ENCODE measurements around the gene ME2. TPM values are rescaled to one million over a fixed set of nuclear protein-coding genes. Genes with fewer than 3 reads are reported as not detected.
A peak's percentile ranks its signal among the peaks of the same experiment; 100 is the strongest.
"Not testable (repeated sequence)": the region's sequence is repeated elsewhere in the genome, so short reads cannot be mapped to it uniquely, and the experiment has no call there.

ME2 gene
- total RNA-seq, 1 donor from 2014 or later = 119 TPM

GRCh38 chr18:50955253-50955652, 76.3 kb downstream of the ME2 start:
- ATAC-seq (no peak), DNase-seq (no peak)
- intact Hi-C loops (cut with micrococcal nuclease) = no loop called here

GRCh38 chr18:50956116-50956515, 77.2 kb downstream of the ME2 start:
- DNase-seq (no peak), ATAC-seq (no peak)
- intact Hi-C loops (cut with micrococcal nuclease) = no loop called here

- DNase-seq = no peak
- intact Hi-C loops (cut with micrococcal nuclease) = no loop called here
- no peak for ATAC-seq
Measured at GRCh38 chr18:50961974-50962373, 83.1 kb downstream of the ME2 start.

GRCh38 chr18:50967714-50968661, 89.1 kb downstream of the ME2 start, which contains the start of gene ELAC1:
ELAC1 (plus strand) TSS chr18:50968040; CDS start chr18:50974405, 6,365 bp downstream.
- intact Hi-C loops (cut with micrococcal nuclease) = no loop called here
- ATAC-seq = peak; percentile 99
- DNase-seq = peak; percentile 91

GRCh38 chr18:50969448-50969847, 90.5 kb downstream of the ME2 start:
- intact Hi-C loops (cut with micrococcal nuclease) = no loop called here
- DNase-seq (no peak), ATAC-seq (no peak)

- intact Hi-C loops (cut with micrococcal nuclease) = loop anchor here (10.0 kb wide), 1 partner anchor 55 kb away; no protein-coding TSS in a partner anchor
- peak; percentile 67 for DNase-seq
Measured at GRCh38 chr18:50970006-50970405, 91.1 kb downstream of the ME2 start.

GRCh38 chr18:50972404-50972803, 93.5 kb downstream of the ME2 start:
- DNase-seq = not testable (repeated sequence)
- intact Hi-C loops (cut with micrococcal nuclease) = loop anchor here (10.0 kb wide), 1 partner anchor 52 kb away; no protein-coding TSS in a partner anchor

More at GRCh38 chr18:50970006-50970405, 91.1 kb downstream of the ME2 start:
- peak; percentile 43 for ATAC-seq

GRCh38 chr18:50973367-50974126, 94.6 kb downstream of the ME2 start:
- intact Hi-C loops (cut with micrococcal nuclease) = loop anchor here (10.0 kb wide), 1 partner anchor 51 kb away; no protein-coding TSS in a partner anchor
- DNase-seq (no peak), ATAC-seq (peak; percentile 70)

More at GRCh38 chr18:50972404-50972803, 93.5 kb downstream of the ME2 start:
- not testable (repeated sequence) for ATAC-seq

GRCh38 chr18:50977037-50977760, 98.3 kb downstream of the ME2 start:
- ATAC-seq = no peak
- no peak for DNase-seq
- intact Hi-C loops (cut with micrococcal nuclease) = loop anchor here (10.0 kb wide), 1 partner anchor 48 kb away; no protein-coding TSS in a partner anchor

GRCh38 chr18:50981381-50981780, 102.5 kb downstream of the ME2 start:
- intact Hi-C loops (cut with micrococcal nuclease) = no loop called here
- ATAC-seq = no peak
- no peak for DNase-seq

GRCh38 chr18:50982086-50982801, 103.3 kb downstream of the ME2 start:
- ATAC-seq (no peak), DNase-seq (no peak)
- intact Hi-C loops (cut with micrococcal nuclease) = no loop called here

- no peak for ATAC-seq
- intact Hi-C loops (cut with micrococcal nuclease) = no loop called here
- no peak for DNase-seq
Measured at GRCh38 chr18:50982802-50983179, 103.9 kb downstream of the ME2 start.

- DNase-seq (no peak), ATAC-seq (no peak)
- intact Hi-C loops (cut with micrococcal nuclease) = no loop called here
Measured at GRCh38 chr18:50986360-50987087, 107.6 kb downstream of the ME2 start.

- no peak for DNase-seq
- intact Hi-C loops (cut with micrococcal nuclease) = no loop called here
- no peak for ATAC-seq
Measured at GRCh38 chr18:50987261-50987660, 108.3 kb downstream of the ME2 start.

GRCh38 chr18:50989711-50990110, 110.8 kb downstream of the ME2 start:
- DNase-seq = no peak
- intact Hi-C loops (cut with micrococcal nuclease) = no loop called here
- no peak for ATAC-seq

- ATAC-seq (no peak), DNase-seq (no peak)
- intact Hi-C loops (cut with micrococcal nuclease) = no loop called here
Measured at GRCh38 chr18:50992351-50992762, 113.4 kb downstream of the ME2 start.

GRCh38 chr18:50994031-50994430, 115.1 kb downstream of the ME2 start:
- DNase-seq (no peak), ATAC-seq (peak; percentile 26)
- intact Hi-C loops (cut with micrococcal nuclease) = no loop called here

- intact Hi-C loops (cut with micrococcal nuclease) = not testable (repeated sequence)
Measured at GRCh38 chr18:51003174-51003573, 124.3 kb downstream of the ME2 start.

More at GRCh38 chr18:51003174-51003573, 124.3 kb downstream of the ME2 start:
- DNase-seq, ATAC-seq: not testable (repeated sequence)
